WTC11 (cell line): ENCODE measurements around the gene DTNB.

ENCODE experiments used
- FOXK1 ChIP-seq: sonication (generic); formaldehyde crosslinking; IDR thresholded peaks from 2 replicates; pipeline ENCODE4 v1.8.0; 2022; ENCODE audit warnings: mild to moderate bottlenecking, moderate library complexity, missing genetic modification reagents
- GABPB1 ChIP-seq: sonication (generic); formaldehyde crosslinking; IDR thresholded peaks from 2 replicates; pipeline ENCODE4 v1.8.1; 2023; ENCODE audit warnings: mild to moderate bottlenecking, missing genetic modification reagents
- HMGXB4 ChIP-seq: sonication (generic); formaldehyde crosslinking; IDR thresholded peaks from 2 replicates; pipeline ENCODE4 v1.8.1; 2023; ENCODE audit warnings: mild to moderate bottlenecking, moderate library complexity, missing genetic modification reagents
- NFATC4 ChIP-seq: fragments of 250-450 bp; sonication (Bioruptor Pico); IDR thresholded peaks from 2 replicates; pipeline ENCODE4 v1.9.0; 2021; ENCODE audit warnings: mild to moderate bottlenecking
- NFYB ChIP-seq: sonication (generic); formaldehyde crosslinking; conservative IDR thresholded peaks from 2 replicates; pipeline ENCODE4 v1.8.0; 2022; ENCODE audit warnings: low read depth, missing genetic modification reagents
- NR2C2 ChIP-seq: sonication (generic); formaldehyde crosslinking; IDR thresholded peaks from 2 replicates; pipeline ENCODE4 v1.8.0; 2022; ENCODE audit warnings: mild to moderate bottlenecking, missing genetic modification reagents
- ZNF138 ChIP-seq: sonication (generic); formaldehyde crosslinking; conservative IDR thresholded peaks from 2 replicates; pipeline ENCODE4 v1.8.1; 2022; ENCODE audit warnings: mild to moderate bottlenecking, moderate library complexity, missing genetic modification reagents
- TF ChIP-seq, protein P1 (sequence below): fragments of 200-600 bp; IDR thresholded peaks from 2 replicates; pipeline ENCODE4 v1.8.0; 2022; ENCODE audit warnings: antibody characterized with exemption
- TF ChIP-seq, protein P2 (sequence below): sonication (generic); formaldehyde crosslinking; IDR thresholded peaks from 2 replicates; pipeline ENCODE4 v1.8.1; 2022; ENCODE audit warnings: low read depth, missing genetic modification reagents, borderline replicate concordance
- TF ChIP-seq, protein P3 (sequence below): fragments of 250-450 bp; sonication (Bioruptor Pico); IDR thresholded peaks from 2 replicates; pipeline ENCODE4 v1.9.0; 2021; ENCODE audit warnings: mild to moderate bottlenecking, borderline replicate concordance

DNA sequence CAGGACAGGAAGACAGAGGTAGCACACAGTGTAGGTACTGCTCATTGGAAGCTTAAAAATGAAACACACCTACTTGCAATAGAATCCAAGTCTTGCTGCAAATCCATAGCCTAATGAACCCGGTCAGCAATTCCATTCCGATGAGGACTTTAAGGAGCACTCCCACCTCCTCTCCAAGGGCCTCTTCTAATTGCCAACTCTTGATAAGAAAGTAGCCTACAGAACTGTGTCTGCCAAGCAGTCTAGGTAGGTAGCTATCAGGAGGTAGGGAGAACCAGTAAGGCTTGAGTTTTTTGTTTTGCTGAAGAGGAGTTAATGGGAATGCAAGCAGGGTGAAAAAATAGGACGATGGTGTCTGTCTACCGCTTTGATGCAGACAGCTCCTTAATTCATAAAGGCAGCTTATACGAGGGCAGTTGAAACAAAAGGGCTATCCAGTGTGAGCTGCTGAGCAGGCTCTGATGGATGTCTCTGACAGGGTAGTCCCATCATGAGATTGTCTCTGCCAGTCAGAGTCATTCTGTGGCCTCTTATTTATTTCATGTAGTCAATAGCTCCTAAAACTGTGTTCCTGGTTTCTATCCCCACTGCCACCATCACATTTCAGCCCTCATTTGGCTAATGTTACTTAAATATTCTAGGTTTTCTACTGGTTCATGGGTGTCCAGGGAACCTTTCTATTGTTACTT, 176.0 kb downstream of the DTNB start:
- TF ChIP-seq, protein P1, sequence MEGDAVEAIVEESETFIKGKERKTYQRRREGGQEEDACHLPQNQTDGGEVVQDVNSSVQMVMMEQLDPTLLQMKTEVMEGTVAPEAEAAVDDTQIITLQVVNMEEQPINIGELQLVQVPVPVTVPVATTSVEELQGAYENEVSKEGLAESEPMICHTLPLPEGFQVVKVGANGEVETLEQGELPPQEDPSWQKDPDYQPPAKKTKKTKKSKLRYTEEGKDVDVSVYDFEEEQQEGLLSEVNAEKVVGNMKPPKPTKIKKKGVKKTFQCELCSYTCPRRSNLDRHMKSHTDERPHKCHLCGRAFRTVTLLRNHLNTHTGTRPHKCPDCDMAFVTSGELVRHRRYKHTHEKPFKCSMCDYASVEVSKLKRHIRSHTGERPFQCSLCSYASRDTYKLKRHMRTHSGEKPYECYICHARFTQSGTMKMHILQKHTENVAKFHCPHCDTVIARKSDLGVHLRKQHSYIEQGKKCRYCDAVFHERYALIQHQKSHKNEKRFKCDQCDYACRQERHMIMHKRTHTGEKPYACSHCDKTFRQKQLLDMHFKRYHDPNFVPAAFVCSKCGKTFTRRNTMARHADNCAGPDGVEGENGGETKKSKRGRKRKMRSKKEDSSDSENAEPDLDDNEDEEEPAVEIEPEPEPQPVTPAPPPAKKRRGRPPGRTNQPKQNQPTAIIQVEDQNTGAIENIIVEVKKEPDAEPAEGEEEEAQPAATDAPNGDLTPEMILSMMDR = no peak
- TF ChIP-seq NFYB (CRISPR knock-in tag) = no peak
- TF ChIP-seq, protein P2, sequence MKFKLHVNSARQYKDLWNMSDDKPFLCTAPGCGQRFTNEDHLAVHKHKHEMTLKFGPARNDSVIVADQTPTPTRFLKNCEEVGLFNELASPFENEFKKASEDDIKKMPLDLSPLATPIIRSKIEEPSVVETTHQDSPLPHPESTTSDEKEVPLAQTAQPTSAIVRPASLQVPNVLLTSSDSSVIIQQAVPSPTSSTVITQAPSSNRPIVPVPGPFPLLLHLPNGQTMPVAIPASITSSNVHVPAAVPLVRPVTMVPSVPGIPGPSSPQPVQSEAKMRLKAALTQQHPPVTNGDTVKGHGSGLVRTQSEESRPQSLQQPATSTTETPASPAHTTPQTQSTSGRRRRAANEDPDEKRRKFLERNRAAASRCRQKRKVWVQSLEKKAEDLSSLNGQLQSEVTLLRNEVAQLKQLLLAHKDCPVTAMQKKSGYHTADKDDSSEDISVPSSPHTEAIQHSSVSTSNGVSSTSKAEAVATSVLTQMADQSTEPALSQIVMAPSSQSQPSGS = no peak
- TF ChIP-seq GABPB1 (CRISPR knock-in tag) = no peak
- TF ChIP-seq NFATC4 = no peak
- no peak for TF ChIP-seq HMGXB4 (CRISPR knock-in tag)
- TF ChIP-seq FOXK1 (CRISPR knock-in tag) = no peak
- no peak for TF ChIP-seq ZNF138 (CRISPR knock-in tag)
- TF ChIP-seq, protein P3, sequence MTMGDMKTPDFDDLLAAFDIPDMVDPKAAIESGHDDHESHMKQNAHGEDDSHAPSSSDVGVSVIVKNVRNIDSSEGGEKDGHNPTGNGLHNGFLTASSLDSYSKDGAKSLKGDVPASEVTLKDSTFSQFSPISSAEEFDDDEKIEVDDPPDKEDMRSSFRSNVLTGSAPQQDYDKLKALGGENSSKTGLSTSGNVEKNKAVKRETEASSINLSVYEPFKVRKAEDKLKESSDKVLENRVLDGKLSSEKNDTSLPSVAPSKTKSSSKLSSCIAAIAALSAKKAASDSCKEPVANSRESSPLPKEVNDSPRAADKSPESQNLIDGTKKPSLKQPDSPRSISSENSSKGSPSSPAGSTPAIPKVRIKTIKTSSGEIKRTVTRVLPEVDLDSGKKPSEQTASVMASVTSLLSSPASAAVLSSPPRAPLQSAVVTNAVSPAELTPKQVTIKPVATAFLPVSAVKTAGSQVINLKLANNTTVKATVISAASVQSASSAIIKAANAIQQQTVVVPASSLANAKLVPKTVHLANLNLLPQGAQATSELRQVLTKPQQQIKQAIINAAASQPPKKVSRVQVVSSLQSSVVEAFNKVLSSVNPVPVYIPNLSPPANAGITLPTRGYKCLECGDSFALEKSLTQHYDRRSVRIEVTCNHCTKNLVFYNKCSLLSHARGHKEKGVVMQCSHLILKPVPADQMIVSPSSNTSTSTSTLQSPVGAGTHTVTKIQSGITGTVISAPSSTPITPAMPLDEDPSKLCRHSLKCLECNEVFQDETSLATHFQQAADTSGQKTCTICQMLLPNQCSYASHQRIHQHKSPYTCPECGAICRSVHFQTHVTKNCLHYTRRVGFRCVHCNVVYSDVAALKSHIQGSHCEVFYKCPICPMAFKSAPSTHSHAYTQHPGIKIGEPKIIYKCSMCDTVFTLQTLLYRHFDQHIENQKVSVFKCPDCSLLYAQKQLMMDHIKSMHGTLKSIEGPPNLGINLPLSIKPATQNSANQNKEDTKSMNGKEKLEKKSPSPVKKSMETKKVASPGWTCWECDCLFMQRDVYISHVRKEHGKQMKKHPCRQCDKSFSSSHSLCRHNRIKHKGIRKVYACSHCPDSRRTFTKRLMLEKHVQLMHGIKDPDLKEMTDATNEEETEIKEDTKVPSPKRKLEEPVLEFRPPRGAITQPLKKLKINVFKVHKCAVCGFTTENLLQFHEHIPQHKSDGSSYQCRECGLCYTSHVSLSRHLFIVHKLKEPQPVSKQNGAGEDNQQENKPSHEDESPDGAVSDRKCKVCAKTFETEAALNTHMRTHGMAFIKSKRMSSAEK = no peak
- TF ChIP-seq NR2C2 (CRISPR knock-in tag) = no peak
